Measurements from ENCODE around the gene SNX25.
A peak's percentile ranks its signal among the peaks of the same experiment; 100 is the strongest.
"Not testable (repeated sequence)": the region's sequence is repeated elsewhere in the genome, so short reads cannot be mapped to it uniquely, and the experiment has no call there.

The SNX25 gene

GRCh38 chr4:185235119-185235842, 25.9 kb downstream of the SNX25 start:
- DNase-seq = no peak

DNA sequence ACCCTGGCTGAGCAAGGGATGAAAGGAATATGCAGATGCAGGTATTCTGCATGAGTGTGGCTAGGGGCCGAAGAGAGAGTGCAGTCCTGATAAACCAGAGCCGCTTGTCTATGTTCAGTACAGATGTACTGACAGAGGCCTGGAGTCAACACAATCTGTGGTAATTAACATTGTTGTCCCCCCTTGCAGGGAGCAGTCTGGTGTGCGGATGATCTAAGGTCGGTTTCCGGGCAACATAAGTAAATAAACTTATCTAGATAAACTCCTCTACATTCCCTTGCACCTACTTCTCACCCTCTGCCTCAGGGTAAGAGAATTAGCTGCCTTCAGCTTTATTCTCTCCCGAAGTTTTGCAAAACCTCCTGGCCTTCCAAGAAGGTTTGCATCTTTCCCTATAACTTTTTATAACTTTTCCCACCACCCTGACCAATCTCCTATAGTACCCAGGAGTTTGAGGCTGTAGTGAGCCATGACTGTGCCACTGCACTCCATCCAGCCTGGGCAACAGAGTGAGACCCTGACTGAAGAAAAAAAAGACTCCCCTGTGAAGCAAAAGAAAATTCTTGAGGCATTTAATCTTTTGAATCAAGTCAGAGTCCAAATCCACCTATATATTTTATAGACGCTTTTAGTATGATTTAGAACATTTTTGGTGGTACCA, 26.6 kb downstream of the SNX25 start:
- no peak for DNase-seq

DNA sequence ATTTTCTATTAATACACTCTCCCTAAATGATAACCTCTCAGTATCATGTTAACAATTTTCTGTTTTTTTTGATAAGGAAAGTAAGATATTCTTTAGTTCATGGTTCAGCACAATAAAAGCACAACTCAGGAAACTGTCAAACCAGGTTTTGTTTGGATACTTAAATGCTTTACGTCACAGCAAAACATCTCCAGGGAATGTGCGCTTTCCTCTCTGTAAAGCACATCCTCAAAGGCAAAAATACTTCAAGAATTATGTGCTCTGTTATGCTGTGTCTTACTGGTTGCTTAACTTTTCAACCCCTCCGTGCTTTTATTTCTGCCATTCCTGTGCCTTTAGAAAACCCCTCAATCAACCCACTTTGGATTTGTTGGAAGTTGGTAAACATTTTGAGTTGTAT, 27.8 kb downstream of the SNX25 start:
- DNase-seq = no peak

DNA sequence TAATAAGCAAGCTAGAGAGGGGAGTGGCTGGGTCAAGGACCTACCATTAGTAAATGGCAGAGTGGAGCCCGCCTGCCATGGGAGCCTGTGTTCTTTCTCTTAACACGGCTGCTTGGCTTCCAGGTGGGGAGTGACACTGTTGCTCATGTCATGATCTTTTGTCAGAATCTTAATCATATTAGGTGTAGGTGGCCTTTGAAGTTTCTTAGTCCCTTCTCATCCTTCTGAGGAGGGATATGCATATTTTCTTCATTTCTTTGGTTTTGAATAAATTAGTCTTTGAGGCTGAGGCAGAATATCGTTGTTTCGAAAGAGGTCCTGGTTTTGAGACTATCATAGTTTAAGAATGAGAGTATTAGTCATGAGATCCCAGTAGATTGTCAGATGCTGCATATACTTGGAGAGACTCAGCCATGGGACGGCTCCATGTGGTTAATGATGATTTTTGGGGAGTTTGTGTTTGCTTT, 28.9 kb downstream of the SNX25 start:
- no peak for DNase-seq

DNA sequence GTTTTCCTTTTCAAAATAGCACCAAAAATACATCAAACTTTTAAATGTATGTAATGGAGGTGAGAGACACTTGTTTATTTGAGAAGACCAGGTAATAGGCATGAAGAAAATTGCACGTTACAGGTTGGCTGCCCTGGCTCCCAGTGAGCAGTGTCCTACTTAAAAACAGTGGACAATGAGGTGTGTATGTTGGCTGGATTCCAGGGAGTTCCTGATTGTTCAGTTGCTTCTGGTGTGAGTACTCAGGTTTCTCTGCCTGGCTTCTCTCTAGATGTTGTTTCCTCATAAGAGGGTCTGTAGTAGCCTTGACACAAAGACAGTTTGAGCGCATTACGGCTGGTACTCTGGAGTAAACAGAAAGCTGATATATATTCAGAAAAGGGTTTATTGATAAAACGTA, 29.4 kb downstream of the SNX25 start:
- no peak for DNase-seq

DNA sequence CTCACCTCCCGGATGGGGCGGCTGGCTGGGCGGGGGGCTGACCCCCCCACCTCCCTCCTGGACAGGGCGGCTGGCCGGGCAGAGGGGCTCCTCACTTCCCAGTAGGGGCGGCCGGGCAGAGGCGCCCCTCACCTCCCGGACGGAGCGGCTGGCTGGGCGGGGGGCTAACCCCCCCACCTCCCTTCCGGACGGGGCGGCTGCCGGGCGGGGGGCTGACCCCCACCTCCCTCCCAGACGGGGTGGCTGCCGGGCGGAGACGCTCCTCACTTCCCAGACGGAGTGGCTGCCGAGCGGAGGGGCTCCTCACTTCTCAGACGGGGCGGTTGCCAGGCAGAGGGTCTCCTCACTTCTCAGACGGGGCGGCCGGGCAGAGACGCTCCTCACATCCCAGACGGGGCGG, 31.1 kb downstream of the SNX25 start:
- DNase-seq = not testable (repeated sequence)

GRCh38 chr4:185242749-185243533, 33.5 kb downstream of the SNX25 start:
- DNase-seq = no peak

- DNase-seq = no peak
These were observed 34.5 kb downstream of the SNX25 start for GRCh38 chr4:185243879-185244278.

DNA sequence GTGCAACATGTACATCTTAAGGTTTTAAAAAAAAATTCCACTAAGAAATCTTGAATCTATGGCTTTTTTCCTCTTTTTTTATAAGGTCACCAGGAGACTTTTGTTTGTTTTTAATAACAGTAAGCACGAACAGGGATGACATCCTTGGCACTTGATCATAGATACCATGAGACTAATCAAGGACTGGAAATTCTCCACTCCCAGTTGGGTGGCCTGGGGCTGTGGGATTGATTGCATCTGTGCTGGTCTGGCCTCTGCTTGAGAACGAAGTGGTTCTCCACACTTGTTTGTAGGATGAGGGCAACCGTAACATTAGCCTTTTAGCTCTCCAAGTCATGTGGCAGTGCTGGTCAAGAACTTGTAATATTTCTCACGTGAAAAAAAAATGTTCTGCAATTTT, 35.4 kb downstream of the SNX25 start:
- DNase-seq = no peak

- no peak for DNase-seq
These were observed 37.1 kb downstream of the SNX25 start for GRCh38 chr4:185246453-185246852.

DNA sequence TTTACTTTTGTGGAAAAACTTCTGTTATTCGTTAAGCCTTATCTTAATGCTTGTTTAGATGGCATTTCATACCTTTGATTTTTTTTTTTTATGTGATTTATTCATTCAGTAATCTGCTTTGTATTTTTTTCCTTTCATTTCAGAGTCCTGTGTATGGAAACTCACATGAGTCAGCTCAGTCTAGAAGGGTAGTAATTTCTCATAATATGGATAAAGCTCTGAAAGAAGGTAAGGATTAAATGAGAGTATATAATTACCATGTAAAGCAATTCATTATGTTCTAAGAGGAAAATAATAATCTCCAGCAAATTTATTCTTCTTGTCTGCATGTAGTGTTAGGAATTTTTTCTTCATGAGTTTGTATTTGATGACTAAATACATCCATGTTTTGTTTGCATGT, 37.8 kb downstream of the SNX25 start:
- DNase-seq = no peak

DNA sequence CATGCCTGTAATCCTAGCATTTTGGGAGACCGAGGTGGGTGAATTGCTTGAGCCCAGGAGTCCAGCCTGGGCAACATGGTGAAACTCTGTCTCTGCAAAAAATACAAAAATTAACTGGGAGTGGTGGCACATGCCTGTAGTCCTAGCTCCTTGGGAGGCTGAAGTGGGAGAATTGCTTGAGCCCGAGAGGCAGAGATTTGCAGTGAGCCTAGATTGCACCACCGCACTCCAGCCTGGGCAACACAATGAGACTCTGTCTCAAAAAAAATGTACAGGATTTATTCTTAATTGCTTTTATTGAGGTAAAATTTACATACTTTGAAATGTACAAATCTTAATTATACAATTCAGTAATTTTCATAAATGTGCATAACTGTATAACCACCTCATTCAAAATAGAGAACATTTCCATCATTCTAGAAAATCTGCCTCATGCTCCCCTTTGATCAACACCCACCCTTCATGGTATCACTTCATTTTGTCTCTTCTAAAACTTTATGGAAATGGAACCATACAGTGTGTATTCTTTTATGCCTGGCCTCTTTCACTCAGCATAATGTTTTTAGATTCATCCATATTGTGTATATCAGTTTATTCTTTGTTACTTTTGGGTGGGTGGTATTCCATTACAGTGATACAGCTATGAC, 39.1 kb downstream of the SNX25 start:
- no peak for DNase-seq

- DNase-seq = no peak
These were observed 39.7 kb downstream of the SNX25 start for GRCh38 chr4:185249105-185249504.

- DNase-seq = peak; percentile 7
These were observed 45.0 kb downstream of the SNX25 start for GRCh38 chr4:185254434-185254833.

DNA sequence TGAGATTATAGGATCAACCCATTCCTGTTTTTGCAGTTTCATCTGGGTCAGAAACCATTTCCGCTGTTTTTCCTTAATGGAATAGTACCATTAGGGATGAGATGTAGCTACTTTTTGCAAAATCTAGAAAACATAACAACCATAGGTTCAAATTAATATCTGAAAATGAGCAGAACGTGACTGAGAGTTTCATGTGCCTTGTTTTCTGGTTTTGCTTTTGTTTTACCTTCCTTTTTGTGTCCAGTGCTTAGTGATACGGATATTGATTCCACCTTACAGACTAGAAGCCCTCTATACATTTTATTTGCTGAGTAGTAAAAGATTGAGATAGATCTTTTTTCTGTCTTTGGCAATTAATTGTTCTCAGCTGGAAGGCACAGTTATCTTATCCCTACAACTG, 46.5 kb downstream of the SNX25 start:
- no peak for DNase-seq

GRCh38 chr4:185256446-185256845, 47.0 kb downstream of the SNX25 start:
- DNase-seq = no peak

- DNase-seq = no peak
These were observed 47.7 kb downstream of the SNX25 start for GRCh38 chr4:185257086-185257485.

GRCh38 chr4:185257694-185258093, 48.3 kb downstream of the SNX25 start:
- DNase-seq = no peak

- not testable (repeated sequence) for DNase-seq
These were observed 49.3 kb downstream of the SNX25 start for GRCh38 chr4:185258741-185259140.

DNA sequence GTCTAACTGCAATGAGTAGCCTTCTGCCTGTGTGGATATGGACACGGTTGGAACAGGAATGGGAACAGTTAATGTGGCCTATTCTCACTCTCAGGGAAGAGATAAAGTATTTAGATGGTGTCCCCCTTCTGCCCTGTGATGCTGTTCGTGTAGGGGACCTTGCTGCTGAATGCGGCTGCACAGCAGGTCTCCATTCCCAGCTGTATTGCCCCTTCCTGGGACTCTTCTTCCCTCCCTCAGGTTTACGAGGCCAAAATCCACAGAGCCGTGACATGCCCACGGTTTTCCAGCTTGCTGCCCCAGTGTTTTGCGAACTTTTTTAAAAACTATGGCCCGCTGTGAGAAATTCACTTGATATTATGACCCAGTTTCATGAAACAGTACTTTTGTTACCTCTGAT, 50.3 kb downstream of the SNX25 start:
- DNase-seq = no peak

- no peak for DNase-seq
These were observed 52.5 kb downstream of the SNX25 start for GRCh38 chr4:185261946-185262345.

- no peak for DNase-seq
These were observed 54.0 kb downstream of the SNX25 start for GRCh38 chr4:185263419-185263818.

DNA sequence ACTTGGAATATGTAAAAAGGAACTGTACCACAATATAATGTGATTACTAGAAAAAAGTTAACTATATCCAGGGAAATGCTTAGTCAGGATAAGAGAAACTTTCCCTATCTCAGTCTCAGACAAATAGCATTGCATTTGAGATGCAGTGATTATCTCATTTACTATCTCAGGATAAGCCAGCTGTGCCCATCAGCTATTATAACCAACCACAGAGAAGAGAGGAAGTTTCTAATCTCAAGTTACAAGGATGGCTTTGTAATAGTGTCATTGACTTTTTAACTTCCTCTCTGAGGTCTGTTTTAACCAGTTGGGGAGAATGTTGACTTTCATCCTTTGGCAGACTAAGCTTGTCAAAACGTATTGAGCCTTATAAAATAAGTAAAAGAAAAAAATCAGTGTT, 56.5 kb downstream of the SNX25 start:
- no peak for DNase-seq
